ELR (cell line): Measurements from ENCODE around the gene CLMP.
"Not testable (repeated sequence)": the region's sequence is repeated elsewhere in the genome, so short reads cannot be mapped to it uniquely, and the experiment has no call there.

Source experiments
- DNase-seq: peaks from one replicate; pipeline ENCODE4 v3.0.0-alpha.2; 2015; ENCODE audit warnings: low read depth

Gene CLMP

DNA sequence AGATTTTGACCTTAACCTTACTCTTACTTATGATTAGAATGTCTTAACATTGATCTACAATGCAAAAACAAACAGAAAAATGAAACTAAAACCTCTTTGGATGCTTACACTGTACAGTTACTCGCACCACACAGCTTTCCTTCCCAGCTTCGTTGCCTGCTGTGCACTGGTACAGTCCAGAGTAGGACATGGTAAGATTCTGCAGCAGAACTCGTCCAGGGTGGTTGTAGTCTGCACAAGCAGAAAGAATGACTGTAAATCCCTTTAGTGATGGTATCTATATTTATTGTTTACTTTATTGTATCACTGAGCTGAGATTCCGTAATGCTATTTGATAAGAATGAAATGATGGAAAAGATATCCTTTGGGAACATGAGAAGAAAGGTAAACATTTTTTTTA, 112.1 kb downstream of the CLMP start:
- no peak for DNase-seq

DNA sequence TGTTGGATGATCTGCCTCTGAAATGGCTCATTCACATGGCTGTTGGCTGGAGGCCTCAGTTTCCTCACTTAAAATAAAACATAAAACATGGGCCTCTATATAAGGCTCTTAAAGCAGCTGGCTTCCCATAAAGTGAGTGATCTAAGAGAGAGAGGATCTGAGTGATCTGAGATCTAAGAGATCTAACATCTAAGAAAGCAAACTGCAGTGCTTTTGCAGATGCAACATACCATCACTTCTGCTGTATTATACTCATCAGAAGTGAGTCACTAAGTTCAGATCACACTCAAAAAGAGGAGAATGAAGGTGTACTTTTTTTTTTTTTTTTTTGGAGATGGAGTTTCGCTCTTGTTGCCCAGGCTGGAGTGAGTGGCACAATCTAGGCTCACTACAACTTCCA, 115.0 kb downstream of the CLMP start:
- peak; percentile 19 for DNase-seq

DNA sequence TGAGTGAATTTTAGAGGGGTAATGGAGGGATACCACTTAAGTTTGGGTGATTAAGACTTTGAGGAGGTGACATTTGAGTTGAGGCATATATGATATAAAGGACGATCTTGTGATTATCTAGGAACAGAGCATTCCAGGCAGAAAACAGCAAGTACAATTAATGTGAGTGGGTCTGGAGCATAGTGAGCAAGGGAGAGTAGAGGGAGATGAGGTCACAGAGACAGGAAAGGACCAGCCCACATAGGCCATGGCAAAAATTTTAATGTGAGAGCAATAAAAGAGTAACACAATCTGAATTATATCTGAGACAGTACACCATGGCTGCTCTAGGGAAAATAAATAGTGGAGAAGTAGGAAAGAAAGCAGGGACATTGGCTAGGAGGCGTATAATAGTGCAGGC, 118.6 kb downstream of the CLMP start:
- DNase-seq: no peak

DNA sequence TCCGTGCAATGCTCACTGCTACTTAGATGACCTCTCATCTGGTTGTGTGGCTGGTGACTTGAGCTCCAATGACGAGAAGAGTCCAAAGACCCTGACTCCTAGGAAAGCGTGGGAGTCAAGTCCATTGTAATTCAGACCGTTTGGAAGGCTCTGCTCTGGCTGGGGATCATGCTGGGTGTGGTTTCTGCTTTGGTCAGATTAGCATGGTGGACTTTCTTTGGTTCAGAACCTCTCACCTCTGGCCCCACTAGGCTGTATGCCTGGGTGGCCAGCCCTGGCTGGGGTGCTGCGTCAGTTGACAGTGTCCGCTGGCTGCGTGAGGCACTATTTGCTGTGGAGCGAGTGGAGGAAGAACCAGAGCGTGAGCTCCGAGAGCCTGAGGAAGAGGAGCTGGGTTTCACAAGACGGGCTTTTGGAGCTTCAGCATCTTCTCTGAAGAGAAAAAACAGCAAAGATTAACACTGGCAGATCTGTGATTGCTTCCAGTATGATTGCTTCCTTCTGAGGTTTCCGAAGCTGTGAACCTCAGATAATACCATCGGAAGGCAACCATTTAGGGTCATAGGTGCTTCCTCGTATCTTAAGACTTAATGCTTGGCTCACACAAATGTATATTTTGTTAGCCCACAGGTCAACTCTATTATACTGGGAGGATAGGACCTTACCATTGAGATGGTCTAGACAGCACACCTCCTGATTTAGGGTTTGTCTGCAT, 121.5 kb downstream of the CLMP start:
- no peak for DNase-seq

DNA sequence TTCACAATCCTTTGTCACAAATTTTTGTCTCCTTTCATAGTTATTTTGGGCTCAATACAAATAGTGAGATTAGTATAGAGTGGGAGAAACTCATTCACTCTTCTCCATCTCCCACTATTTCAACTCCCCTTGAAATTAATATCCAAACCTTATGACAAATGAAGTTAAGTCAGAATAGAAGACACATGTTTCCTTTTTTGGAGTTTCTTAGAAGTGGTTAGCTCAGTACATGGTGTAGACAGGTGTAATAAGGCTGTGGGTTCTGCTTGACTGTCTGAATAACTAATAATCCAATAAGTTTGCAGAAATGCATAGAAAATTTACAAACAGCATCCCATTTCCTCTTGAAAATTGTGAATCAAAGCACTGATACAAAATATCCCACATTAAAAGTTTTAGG, 122.3 kb downstream of the CLMP start:
- DNase-seq: no peak

DNA sequence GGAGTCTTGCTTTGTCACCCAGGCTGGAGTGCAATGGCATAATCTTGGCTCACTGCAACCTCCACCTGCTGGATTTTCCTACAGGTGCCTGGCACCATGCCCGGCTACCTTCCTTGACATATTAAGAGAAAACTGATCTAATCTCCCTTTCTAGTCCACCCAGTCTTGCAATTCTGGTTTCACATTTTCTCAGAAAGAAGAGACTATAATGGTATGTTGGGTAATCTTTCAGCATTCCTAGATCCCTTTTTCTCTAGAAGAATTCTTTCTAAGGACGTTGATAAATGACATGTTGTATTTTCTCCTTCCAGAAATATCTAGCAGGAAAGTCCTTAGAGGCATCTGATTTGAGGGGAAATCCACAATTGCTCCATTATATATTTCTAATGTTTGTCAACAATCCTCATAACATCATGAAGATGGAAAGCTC, 122.7 kb downstream of the CLMP start:
- DNase-seq: no peak

DNA sequence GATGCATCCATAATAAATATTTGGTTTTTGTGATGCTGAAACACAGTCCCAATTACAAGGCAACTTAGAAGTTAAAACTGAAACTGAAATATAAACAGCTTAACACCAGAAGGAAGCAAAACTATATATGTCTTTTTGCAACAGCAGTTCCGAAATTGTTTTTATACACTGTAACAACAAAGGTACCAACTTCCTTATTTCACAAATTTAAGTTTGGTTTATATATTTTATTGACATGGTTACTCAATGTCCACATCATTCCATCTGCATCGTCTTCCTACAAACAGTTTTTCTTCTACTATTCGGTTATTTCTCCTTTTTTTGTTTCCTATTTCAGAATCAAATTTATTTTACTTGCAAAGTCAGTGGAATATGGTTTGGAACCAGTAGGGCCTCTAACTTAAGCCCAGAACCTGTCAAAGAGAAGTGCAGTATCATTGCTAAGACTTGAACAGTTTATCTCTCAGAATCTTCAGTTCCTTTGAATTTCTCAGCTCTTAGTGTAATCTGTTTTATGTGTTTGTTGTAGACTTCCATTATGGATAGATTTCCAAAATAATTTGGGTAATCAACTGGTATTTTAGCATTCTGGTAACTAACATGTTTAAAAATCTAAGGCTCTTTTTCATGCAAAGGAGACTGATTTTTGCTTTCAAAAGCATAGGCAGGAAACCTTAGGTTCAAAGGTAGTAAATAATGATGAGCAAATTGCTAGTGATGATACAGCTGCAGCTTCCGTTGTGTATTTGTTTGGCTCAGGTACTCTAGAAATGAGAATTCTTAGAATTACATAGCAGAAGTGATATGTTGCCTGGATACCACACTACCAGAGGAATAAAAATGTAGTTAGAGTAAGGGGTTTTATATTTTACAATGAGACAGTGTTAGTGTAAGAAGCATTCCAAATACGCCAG, 124.9 kb downstream of the CLMP start:
- no peak for DNase-seq

DNA sequence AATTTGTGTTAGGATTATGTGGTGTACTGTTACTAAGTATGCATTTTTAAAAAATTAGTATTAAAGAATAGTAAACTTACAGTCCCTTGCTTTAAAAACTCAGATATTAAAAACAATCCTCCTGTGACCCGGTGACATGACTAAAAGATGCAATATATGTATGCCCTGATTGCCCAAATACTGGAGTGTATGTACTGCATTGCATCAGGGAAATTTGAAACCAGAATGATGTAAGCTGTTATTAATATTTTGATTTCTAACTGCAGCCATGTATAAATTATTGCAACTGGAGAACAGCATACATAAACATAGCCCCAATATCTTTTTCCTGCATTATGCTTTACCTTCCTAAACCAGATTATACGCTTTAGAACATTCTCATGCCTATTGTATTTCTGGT, 129.4 kb downstream of the CLMP start:
- DNase-seq: no peak

DNA sequence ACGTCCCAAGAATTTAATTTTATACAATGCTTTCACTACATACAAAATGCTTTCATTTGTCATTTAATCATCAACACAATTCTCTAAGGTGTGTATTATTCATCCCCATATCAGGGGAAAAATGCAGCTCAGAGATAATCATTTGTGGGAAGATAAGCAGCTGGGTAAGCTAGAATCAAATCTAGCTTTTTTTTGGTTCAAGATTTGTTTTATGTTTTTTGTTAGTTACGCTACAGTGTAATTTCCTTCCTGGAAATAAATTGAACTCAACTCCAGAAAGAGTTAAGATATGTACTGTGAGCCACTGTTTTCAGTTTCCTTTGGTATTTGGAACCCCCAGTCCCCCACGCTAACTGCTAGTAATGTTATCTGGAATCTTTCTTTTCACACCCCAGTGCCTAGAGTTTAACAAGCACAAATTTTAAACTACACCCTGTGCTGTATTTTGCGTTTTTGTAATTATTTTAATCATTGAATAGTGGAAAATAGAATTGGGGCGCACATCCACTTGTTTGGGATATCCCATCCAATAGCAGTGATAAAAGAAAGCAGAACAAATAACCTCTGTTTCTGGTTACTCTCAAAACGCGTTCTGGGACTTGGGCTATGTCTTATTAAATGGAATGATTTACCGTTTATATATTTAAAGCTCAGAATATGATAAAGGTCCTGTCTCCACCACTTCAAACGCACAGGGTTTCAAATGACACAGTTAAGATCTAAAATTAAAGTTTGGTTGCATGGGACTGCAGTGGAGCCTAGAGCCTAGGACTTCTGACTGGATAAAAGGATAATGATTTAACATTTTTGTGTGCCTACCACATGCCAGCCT, 131.0 kb downstream of the CLMP start:
- DNase-seq: no peak

DNA sequence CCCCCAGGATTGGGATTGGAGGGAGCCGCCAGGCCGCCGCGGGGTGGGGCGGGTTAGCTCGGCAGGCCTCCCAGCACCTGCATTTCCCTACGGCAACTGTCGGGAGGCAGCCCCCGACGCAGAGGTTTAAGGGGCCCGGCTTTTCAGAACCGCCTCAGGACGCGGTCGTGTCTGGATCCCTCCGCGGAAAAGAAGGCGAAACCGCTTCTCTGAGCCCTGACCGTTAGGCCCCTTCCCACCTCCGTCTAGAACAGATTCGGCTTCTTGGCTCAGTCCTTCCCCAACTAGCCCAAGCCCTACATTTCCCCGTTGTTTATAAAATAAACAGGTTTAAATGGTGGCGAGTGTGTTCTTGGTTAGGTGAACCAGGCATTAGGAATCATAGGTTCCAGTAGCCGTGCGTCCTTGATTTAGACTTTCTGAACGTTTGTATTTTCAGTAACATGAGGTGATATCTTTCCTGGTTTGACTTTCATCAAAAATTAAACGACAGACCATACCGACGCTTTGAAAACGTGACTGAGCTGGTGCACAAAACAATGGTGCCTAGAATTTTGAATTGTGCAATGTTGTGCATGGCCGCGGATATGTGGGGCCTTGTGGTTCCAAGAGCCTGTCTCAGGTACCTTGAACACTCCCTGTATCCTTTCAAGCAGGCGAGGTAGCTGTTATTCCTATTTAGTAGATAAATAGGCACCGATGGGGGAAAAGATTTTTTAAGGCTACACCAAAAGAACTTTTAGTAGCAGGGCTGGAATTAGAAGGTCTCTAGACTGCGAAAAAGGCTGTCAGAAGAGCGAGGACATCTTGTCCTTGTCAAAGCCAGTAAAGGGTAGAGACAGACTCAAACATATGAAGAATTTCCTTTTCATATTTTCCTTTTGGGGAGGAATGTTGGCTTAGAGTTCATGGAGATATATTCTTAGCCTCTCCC, 131.9 kb downstream of the CLMP start:
- peak; percentile 77 for DNase-seq

DNA sequence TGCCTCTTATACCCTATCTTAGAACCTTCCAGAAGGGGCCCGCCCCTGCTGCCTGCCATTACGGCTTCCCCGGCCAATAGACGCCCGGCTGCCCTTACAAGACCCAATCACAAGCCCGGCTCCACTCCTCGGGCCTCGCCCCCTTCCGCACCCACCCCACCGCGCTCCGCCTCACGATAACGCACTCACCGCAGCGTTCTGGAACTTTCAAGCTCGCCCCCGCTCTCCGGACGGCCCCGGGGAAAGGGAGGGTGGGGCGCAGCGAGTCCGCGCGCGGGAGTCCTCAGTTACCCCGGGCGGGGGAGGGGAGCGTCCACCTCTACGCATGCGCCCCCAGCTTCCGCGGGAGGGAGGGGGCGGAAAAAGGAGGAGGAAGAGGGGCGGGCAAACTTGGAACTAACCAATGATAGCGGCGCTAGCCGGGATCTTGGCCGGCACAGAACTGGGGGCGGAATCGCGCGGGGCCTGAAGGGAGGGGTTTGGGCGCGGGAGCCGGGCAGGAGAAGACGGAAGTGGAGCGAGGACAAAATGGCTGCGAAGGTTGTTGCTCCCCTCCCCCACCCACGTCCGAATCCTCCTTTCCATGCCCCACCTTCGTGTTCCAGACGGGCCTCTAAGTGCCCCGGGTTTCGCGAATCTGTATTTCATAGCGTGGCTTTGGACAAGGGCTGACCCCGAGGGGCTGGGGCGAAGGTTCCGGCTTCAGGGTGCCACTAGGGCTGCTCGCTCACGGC, 132.7 kb downstream of the CLMP start:
- peak; percentile 99 for DNase-seq

DNA sequence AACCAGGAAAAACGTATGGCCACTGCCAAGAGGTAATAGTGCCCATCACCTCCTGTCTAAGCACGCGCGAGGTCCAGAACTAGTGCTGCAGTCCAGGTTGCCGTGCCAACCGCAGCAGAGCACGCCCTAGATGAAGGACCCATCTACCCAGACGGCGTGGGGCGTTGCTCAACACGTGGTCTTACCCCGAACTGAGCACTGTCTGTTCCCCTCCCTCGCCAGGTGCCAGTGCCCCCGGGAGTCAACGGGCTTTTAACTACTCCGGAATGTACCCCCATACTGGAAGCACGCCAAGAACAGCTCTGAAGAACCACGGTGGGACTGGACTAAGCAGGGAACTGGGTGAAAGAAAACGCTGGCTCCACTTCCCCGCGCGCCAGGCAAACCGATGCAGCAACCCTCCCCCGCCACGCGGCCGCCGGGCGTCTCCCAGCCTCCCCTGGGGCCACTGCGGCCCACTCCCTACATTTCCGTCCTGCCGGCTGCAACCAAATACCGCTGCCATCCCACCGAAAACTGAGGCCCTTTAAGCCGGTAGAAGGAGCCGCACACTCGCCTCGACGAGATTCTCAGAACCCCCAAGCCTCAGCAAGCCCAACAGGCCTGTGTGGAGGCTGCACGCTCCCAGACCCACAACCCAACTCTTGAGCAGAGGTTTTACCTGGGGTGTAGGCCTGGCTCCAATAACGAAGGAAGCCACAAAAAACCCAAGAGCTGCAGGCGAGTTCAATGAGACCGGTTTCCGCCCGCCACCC, 133.5 kb downstream of the CLMP start, which contains the start of gene HSPA8:
HSPA8 (minus strand) TSS at position 734 of the 755 bp plus-strand sequence. CDS start 812 bp downstream, outside the sequence.
- peak; percentile 66 for DNase-seq

DNA sequence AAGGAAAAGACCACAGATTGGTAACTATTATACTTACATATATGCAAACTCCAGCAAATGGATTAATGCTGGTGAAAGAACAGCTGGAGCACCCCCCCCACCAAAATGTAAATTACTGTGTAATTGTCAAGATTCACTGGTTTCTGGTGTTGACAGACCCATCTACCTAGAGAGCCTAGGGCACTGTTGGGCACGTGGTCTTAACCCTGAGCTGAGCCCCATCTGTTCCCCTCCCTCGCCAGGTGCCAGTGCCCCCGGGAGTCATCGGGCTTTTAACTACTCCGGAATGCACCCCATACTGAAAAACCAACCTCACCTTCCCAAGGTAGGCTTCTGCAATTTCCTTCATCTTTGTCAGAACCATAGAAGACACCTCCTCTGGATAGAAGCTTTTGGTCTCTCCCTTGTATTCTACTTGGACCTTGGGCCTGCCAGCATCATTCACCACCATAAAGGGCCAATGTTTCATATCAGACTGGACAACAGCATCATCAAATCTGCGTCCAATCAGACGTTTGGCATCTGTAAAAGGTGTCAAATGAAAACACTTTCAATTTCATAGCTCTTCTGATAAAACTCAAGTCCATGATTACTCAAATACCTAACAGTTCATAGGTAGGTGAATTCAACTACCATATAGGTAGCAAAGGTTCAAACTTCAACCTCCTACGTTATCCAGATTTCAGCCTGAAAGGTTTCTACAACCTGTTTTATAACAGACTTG, 134.6 kb downstream of the CLMP start:
- peak; percentile 33 for DNase-seq

DNA sequence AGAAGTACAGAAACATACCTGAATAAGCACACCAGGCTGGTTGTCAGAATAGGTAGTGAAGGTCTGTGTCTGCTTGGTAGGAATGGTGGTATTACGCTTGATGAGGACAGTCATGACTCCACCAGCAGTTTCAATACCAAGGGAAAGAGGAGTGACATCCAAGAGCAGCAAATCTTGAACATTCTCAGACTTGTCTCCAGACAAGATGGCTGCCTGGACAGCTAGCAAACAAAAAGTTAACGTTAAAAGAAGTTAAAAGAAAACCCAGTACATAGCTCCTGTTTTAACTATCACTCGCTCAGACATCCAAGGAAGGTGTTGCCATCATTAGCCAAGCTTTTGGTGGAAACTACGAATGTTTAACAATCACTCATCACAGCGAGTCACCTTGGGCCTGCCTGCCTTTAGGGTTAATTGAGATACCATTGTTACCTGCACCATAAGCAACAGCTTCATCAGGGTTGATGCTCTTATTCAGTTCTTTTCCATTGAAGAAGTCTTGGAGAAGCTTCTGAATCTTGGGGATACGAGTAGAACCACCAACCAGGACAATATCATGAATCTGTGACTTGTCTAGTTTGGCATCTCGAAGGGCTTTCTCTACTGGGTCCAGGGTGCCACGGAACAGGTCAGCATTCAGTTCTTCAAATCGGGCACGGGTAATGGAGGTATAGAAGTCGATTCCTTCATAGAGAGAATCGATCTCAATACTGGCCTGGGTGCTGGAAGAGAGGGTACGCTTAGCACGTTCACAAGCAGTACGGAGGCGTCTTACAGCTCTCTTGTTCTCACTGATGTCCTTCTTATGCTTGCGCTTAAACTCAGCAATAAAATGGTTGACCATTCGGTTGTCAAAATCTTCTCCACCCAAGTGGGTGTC, 135.8 kb downstream of the CLMP start:
- not testable (repeated sequence) for DNase-seq

DNA sequence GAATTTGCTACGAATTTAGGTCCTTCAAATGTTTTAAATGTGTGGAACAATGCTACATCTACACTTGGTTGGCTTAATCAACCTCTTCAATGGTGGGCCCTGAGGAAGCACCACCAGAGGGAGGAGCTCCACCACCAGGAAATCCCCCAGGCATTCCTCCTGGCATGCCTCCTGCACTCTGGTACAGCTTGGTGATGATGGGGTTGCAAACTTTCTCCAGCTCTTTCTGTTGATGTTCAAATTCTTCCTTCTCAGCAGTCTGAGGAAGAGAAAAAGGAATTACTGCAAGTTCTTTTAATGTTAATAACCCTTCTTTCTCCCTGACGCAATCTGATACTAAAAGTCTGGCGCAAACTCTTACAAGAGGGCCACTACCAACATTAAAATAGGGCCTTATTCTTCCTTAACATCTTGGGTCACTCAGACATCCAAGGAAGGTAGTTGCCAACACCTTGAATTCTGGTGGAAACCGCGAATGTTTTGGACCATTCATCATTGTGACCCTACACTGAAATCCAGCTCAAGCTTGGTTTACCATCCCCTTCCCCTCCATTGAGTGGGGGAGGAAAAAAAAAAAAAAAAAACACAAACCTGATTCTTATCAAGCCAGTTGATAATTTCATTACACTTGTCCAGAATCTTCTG, 137.3 kb downstream of the CLMP start:
- peak; percentile 29 for DNase-seq

DNA sequence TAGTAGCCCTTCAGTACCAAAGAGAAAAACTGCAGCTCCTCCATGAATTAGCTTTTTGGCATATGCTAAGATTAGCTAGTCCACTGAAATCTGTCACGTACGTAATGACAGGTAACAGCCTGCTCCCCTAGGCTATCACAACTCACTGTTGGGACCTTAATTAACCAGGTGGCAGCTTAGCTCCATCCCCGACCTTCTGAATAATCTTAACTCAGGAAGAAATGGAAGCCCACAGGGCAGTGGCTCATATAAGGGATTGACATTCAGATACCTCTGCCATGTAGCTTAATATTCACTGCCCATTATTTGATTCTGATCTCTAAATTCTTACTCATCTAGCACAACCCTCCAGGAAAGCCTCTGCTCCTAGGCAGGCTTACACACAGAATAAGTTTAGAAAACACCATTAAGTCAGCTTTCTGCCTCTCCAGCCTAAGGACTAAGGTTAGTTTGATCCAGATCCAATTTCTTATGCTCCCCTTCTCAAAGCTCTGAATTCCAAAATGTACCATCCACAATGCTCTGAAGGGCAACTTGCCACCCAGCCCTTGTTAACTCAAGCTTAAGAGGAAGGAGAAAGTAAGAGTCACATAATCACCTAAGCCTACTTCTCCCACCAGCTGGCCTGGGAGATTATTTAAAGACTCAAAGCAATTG, 138.1 kb downstream of the CLMP start:
- no peak for DNase-seq
